ENCODE measurements around the gene FBXW2. TPM values are rescaled to one million over a fixed set of nuclear protein-coding genes. Genes with fewer than 3 reads are reported as not detected.
A peak's percentile ranks its signal among the peaks of the same experiment; 100 is the strongest.

Gene FBXW2
- total RNA-seq, 1 experiment from 2014 or later: 62.1 TPM

- no peak overlapping the region for H2BK120ac ChIP-seq (ENCODE audit: low read depth, low read length, poor library complexity, severe bottlenecking)
- Mint-ChIP-seq H3K36me3 (ENCODE audit: insufficient read depth in 1 of 3, low read depth in 3 of 3) (peaks cover 10 to 59% (median 55%) of the 10 kb centered on the region in 3 experiments; a peak in 6 of 7 replicates), H3K4me3 (no peak overlapping the region), H3K9me3 (no peaks in the 10 kb centered on the region), H3K4me1 (peaks cover 2 to 3% of the 10 kb centered on the region in 2 experiments; a peak in 1 of 4 replicates), H3K27ac (peak overlapping the region in 1 of 3 experiments; percentile 72; a peak in 3 of 7 replicates), H3K27me3 (ENCODE audit: low read depth) (no peaks in the 10 kb centered on the region)
- H4K91ac ChIP-seq (ENCODE audit: insufficient read length, low read depth, low read length): no peak overlapping the region
- H2AK5ac ChIP-seq (ENCODE audit: insufficient read length, low read length): no peak overlapping the region
- no peak overlapping the region for H3K18ac ChIP-seq (ENCODE audit: insufficient read length, low read depth, low read length)
- H4K8ac ChIP-seq (replicated peaks; ENCODE audit: insufficient read length, low read depth, low read length): no peak overlapping the region
- no peak for TF ChIP-seq CTCF (conservative IDR thresholded peaks at IDR 0.05)
- H2BK12ac ChIP-seq (ENCODE audit: insufficient read length, low read depth, low read length): no peak overlapping the region
- H3K79me1 ChIP-seq (ENCODE audit: insufficient read depth, low read depth, low read length, poor library complexity, severe bottlenecking): no peaks in the 10 kb centered on the region
- no peak overlapping the region for H2AFZ ChIP-seq (ENCODE audit: low read length)
- H4K5ac ChIP-seq (ENCODE audit: insufficient read length, low read depth, low read length): no peak overlapping the region
- no peak for DNase-seq
- H3K4ac ChIP-seq (ENCODE audit: low read depth, low read length): no peak overlapping the region
- H2BK5ac ChIP-seq (ENCODE audit: insufficient read length, low read length): no peak overlapping the region
- no peak overlapping the region for H2BK20ac ChIP-seq (ENCODE audit: low read depth, low read length, poor library complexity, severe bottlenecking)
- H3K4me1 ChIP-seq (ENCODE audit: insufficient read depth, low read length): no peaks in the 10 kb centered on the region
- no peak overlapping the region for H2BK15ac ChIP-seq (ENCODE audit: low read depth, low read length)
- H3K4me2 ChIP-seq (ENCODE audit: insufficient read depth, insufficient read length, low read length): no peak overlapping the region
- no peak overlapping the region for H3K23ac ChIP-seq (ENCODE audit: insufficient read length, low read depth, low read length)
- H3K9ac ChIP-seq (ENCODE audit: extremely low read depth, insufficient read length, low read length): no peak overlapping the region
- no peak overlapping the region for H3K56ac ChIP-seq (ENCODE audit: insufficient read length, low read depth, low read length)
- H3K27me3 ChIP-seq (ENCODE audit: insufficient read depth, low read length): no peaks in the 10 kb centered on the region
- no peaks in the 10 kb centered on the region for H3K9me3 ChIP-seq (ENCODE audit: control insufficient read depth, low read depth, low read length)
- H3K14ac ChIP-seq (ENCODE audit: insufficient read depth, low read length): no peak overlapping the region
- no peaks in the 10 kb centered on the region for H3K23me2 ChIP-seq (ENCODE audit: insufficient read length, low read depth, low read length, poor library complexity, severe bottlenecking)
- H4K20me1 ChIP-seq (ENCODE audit: control insufficient read depth, insufficient read depth, insufficient read length): no peaks in the 10 kb centered on the region
- H3K27ac ChIP-seq (ENCODE audit: insufficient read length, low read depth, low read length): no peak overlapping the region
- H3K79me2 ChIP-seq (ENCODE audit: insufficient read depth, low read length): no peaks in the 10 kb centered on the region
- H3T11ph ChIP-seq (ENCODE audit: low read length): no peak overlapping the region
Measured at GRCh38 chr9:120832807-120833206, 39.6 kb upstream of the FBXW2 start.

All from H9 (cell line).